ENCODE data around the gene PRKCA.

Gene PRKCA

GRCh38 chr17:66527335-66527734 lies 224.9 kb downstream of the PRKCA start:
- no peak for DNase-seq

GRCh38 chr17:66531851-66532295 lies 229.5 kb downstream of the PRKCA start:
- no peak for DNase-seq

GRCh38 chr17:66533572-66533971 lies 231.2 kb downstream of the PRKCA start:
- DNase-seq, result no peak

GRCh38 chr17:66533986-66534385 lies 231.6 kb downstream of the PRKCA start:
- DNase-seq, result no peak

GRCh38 chr17:66535611-66536010 lies 233.2 kb downstream of the PRKCA start:
- no peak for DNase-seq

- DNase-seq, result no peak
These were observed 235.1 kb downstream of the PRKCA start for GRCh38 chr17:66537502-66537901.

- no peak for DNase-seq
These were observed 236.4 kb downstream of the PRKCA start for GRCh38 chr17:66538776-66539175.

GRCh38 chr17:66540131-66540781 lies 237.8 kb downstream of the PRKCA start:
- DNase-seq, result no peak

- DNase-seq, result no peak
These were observed 239.2 kb downstream of the PRKCA start for GRCh38 chr17:66541461-66542128.

GRCh38 chr17:66542129-66542966 lies 239.9 kb downstream of the PRKCA start:
- DNase-seq, result no peak

GRCh38 chr17:66542967-66543520 lies 240.6 kb downstream of the PRKCA start:
- no peak for DNase-seq

- no peak for DNase-seq
These were observed 241.1 kb downstream of the PRKCA start for GRCh38 chr17:66543526-66543925.

GRCh38 chr17:66545918-66546317 lies 243.5 kb downstream of the PRKCA start:
- DNase-seq, result no peak

GRCh38 chr17:66547151-66547865 lies 244.9 kb downstream of the PRKCA start:
- DNase-seq, result no peak

- DNase-seq, result no peak
These were observed 245.7 kb downstream of the PRKCA start for GRCh38 chr17:66548158-66548557.

GRCh38 chr17:66548659-66549310 lies 246.4 kb downstream of the PRKCA start:
- DNase-seq, result no peak

- DNase-seq, result no peak
These were observed 246.9 kb downstream of the PRKCA start for GRCh38 chr17:66549311-66549704.

- no peak for DNase-seq
These were observed 247.4 kb downstream of the PRKCA start for GRCh38 chr17:66549731-66550207.

- no peak for DNase-seq
These were observed 249.4 kb downstream of the PRKCA start for GRCh38 chr17:66551839-66552238.

GRCh38 chr17:66552371-66552770 lies 250.0 kb downstream of the PRKCA start:
- DNase-seq, result no peak

GRCh38 chr17:66555605-66556004 lies 253.2 kb downstream of the PRKCA start:
- DNase-seq, result no peak

- DNase-seq, result no peak
These were observed 254.8 kb downstream of the PRKCA start for GRCh38 chr17:66557200-66557599.
